GM19239 (cell line): Measurements from ENCODE around the gene EPG5.
"Not testable (repeated sequence)": the region's sequence is repeated elsewhere in the genome, so short reads cannot be mapped to it uniquely, and the experiment has no call there.

Experiments used
- DNase-seq: peaks from one replicate; pipeline ENCODE4 v3.0.0; 2011; ENCODE audit warnings: low spot score; ENCODE audit not compliant: insufficient read length
- FAIRE-seq: peaks from 2 replicates; lab custom pipeline; 2011; peaks lifted over from hg19 to GRCh38; lab: Jason Lieb, UNC

EPG5 gene

DNA sequence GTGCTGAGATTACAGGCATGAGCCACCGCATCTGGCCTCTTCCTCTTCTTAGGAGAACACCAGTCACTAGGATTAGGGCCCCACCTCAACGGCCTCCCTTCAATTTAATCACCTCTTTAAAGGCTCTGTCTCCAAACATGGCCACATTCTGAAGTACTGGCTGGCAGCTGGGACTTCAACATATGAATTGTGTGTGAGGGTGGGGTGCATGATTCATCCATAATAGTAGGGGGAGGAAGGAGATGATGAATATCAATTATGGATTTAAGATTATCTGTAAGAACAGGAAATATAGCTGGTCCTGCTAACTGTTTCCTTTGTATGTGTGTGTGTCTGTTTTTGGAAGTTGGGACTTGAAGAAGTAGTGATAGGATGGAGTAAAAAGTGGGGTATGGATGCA, 14.7 kb upstream of the EPG5 start:
- DNase-seq (no peak), FAIRE-seq (no peak)

DNA sequence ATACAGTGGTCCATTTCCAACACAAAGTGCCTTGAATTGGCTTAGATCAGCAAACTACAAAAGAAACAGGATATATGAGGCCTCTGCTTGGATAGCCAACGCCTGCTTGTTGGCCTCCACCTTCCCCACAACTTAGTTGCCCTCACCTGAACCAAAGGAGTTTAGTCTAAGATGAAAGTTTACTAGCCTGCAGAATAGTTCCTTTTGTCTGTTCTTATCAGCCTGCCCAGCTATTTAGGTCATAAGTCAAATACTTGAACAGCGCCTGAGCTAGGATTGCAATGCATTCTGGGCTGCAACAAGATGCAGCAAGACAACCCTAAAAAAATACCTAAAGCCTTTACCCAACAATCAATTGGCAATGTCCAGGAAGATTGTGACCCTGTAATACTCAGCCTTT, 13.1 kb upstream of the EPG5 start:
- DNase-seq: no peak
- no peak for FAIRE-seq

DNA sequence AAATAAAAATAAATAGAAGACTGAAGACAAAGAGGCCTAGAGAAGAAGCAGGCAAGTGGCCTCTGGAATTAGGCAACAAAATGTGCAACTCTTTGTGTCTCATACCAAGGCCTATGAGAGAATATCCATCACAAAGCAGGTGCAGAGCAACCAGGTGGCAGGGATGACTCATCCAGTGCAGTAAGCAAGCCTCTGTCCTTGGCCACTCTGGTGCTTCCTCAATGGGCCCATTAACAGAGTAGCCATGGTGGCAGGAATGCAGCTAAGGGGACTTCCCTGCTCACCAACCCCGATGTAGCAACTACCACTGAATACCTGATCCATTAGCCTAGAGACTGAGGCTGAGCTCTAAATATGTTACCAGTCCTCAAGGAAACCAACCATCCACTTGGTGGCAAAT, 11.0 kb upstream of the EPG5 start:
- FAIRE-seq (no peak), DNase-seq (no peak)

DNA sequence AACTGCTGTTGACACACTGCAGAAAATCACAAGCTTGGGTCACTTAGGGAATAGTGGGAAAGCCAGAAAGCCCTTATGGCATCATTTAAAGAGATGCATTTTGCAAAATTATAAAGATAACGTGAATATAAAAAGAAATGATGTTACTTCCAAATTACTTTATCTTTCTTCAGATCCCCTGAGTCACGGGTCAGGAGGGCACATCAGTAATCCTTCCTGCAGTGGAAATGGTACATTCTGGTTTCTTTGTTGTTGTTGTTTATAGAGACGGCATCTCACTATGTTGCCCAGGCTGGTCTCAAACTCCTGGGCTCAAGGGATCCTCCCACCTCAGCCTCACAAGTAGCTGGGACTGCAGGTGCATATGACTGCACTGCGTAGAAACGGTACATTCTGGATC, 9.8 kb upstream of the EPG5 start:
- no peak for FAIRE-seq

DNA sequence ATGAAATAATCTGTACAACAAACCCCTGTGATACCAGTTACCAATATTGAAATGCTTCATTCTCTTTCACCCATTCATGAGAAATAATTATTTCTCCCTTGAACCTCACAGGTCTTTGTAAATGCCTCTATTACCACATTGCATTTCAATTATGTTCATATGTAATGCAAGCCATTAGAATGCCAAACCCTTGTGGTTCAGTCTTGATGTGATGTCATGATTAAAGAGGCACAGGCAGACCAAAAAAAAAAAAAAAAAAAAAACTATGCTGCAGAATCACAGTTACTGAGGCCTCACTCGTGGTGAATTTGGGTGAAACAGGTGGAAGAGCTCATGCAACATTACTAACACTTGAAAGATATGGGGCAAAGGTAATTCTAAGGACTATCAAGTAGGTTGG, 9.4 kb upstream of the EPG5 start:
- no peak for FAIRE-seq
- no peak for DNase-seq

More for the DNA sequence above, 9.8 kb upstream of the EPG5 start:
- DNase-seq: no peak

DNA sequence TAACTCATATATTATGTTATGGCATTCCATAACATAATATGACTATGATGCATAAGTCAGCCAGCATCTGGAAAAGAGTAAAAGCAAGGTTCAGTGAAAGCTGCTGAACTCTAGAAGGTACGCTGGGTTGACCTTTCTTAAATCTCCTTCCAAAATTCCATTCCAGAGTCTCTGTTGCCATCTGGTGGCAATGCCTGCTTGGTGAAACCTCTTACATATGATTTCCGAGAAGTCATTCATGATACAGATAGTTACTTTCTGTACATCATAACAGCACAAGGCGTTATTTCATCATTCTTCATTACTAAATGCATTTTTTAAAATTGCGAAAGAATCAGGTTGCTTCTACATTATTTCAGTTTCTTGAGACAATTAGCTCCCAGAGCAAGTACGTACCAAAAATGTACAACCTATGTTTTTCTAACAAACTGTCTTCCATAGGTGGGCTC, 7.0 kb upstream of the EPG5 start:
- no peak for DNase-seq
- FAIRE-seq: peak; percentile 57

DNA sequence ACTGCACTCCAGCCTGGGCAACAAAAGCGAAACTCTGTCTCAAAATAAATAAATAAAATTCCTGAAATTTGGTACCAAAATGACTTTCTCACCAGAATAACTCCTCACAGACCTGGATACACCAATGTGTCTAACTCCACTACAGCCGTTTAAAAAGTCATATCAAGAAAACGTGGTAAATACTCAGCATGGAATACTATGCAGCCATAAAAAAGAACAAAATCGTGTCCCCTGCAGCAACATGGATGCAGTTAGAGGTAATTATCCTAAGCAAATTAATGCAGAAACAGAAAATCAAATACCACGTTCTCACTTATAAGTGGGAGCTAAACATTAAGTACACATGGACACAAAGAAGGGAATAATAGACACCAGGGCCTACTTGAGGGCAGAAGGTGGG, 2.2 kb downstream of the EPG5 start:
- not testable (repeated sequence) for DNase-seq, FAIRE-seq

DNA sequence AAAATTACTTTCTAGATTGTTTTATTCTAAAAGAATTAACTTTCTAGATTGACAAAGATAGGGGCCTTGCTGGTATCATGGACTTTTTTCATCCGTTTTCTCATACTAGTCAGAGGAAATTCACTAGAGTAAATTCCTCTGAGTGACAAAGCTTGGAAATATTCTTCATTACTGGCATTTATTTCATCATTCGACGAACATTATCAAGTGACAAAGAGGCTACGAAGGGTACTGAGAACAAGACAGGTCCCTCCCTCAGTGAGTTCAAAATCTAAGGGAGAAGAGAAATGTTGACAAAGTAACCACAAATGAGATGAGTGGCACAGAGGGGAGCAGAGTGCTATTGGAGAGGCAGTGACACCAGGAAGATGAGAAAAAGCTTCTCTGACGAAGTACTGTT, 4.3 kb downstream of the EPG5 start:
- FAIRE-seq (no peak), DNase-seq (no peak)

DNA sequence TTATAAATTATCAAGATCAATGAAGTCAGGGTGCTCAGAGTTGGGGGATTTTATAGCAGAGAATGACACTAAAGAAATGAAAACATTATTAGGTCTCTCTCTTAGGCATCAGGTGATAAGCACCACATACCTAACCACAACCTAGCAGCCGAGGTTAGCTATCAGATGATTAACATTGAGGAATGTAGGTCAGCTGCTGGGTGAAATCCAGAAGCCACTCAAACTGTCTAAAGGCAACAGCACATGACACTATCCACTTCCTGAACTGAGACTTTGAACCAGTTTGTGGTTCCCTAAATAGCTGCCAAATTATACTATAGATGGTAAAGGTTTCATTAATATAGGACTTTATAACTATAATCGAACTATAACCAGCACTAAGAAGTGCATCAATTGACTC, 4.7 kb downstream of the EPG5 start:
- FAIRE-seq (no peak), DNase-seq (no peak)

DNA sequence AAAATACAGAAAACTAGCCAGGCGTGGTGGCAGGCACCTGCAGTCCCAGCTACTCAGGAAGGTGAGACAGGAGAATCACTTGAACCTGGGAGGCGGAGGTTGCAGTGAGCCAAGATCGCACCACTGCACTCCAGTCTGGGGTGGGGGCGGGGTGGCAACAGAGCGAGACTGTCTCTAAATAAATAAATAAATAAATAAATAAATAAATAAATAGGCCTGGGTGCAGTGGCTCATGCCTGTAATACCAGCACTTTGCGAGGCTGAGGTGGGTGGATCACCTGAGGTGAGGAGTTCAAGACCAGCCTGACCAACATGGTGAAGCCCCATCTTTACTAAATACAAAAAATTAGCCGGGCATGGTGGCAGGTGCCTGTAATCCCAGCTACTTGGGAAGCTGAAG, 7.6 kb downstream of the EPG5 start:
- FAIRE-seq, DNase-seq: not testable (repeated sequence)

DNA sequence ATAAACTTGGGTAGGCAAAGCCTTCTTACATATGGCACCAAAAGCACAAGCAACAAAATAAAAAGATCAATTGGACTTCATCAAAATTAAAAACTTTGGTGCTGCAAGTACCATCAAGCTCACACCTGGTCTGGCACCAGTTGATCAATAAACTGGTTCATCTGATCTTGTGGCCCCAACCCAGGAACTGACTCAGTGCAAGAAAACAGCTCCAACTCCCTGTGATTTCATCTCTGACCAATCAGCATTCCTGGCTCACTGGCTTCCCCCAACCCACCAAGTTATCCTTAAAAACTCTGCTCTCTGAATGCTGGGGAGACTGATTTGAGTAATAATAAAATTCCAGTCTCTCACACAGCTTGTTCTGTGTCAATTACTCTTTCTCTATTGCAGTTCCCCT, 8.4 kb downstream of the EPG5 start:
- DNase-seq: no peak
- FAIRE-seq: no peak

DNA sequence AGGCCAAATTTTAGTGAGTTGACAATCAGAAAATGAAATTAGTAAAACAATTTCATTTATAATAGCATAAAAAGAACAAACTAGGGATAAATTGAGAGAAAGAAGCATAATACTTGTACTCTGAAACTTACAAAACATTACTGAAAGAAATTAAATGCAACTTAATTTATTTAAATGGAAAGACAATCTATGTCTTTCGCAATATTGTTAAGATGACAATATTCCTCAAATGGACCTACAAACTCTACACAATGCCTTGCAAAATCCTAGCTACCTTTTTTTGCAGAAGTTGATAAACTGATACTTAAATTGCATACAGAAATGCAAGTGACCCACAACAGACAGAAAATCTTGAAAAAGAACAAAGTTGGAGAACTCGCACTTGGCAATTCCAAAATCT, 9.1 kb downstream of the EPG5 start:
- no peak for DNase-seq
- no peak for FAIRE-seq

DNA sequence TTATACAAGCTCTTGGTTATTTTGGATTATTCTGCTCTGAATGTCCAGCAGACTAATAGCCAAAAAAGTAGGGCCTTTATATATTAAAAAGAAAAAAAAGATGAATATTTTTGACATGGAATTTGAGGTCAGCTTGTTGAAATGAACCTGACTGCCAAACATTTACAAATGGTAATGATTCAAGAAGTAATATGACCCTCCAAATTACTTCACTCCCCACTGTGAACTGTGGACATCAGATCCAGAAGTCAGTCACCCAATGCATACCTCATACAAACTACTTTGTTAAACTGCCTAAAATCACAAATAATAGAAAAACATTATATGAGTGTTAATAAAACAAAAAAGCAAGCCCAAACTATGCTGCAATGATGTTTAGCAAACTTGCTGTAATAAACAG, 10.0 kb downstream of the EPG5 start:
- no peak for DNase-seq
- no peak for FAIRE-seq

DNA sequence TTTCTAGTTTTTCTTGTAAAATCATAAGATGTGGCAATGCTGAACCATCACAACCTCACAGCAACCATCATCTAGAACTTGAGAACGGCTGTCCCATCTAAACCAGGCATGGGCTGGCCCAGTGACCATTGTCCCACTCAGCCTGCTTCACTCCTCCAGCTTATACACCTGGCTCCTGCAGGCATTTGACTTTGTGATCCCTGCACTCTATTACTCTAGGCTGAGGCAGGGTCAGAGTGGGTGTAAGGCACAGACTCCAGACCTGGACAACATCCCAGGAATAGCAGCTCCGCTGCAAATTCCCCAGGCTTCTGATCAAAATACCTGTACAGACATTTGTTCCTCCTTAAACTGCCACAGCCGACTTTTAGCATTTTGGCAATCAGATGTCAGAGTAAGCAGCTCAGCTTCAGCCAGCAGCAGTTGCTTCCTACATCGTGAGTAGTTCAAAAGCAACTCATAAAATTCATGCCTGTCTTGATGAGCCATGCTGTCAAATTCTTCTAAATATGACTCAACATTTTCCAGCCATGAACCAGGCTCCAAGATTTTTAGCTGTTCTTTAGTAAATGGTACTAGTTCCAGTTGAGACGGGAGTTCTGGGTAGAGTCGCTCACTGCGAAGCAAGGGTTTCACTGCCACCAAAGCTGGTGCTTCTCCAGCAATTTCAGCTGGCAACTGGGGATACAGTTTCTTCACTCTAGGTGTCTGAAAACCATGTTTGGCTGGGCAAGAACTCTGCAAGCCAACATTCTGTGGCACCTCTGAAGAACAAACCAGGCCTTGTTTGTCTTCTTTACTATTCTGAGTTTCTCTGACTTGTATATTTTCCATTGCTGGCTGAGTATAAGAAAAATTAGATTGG, 12.8 kb downstream of the EPG5 start:
- no peak for DNase-seq

DNA sequence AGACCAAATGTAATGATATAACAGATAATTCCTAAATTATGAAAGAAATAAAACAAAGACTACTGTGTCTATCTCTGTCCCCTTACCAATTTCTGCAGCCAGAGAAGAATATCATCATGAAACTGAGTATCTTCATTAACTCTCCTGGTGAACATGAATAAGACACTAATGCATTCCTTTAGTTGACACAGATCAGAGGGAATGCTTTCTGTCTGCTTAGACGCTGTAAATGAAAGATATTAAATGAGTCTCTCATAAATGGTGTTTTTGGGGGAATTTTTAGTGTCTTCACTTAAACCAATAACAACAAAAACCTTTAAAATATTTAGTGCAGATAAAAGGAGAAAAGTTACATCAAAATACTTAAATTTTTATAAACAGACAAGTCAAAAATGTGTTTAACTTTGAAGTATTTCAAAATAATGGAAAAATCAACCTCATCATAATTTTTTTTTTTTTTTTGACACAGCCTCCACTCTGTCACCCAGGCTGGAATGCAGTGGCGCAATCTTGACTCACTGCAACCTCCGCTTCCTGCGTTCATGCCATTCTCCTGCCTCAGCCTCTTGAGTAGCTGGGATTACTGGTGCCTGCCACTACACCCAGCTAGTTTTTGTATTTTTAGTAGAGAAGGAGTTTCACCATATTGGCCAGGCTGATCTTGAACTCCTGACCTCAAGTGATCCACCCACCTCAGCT, 16.0 kb downstream of the EPG5 start:
- no peak for FAIRE-seq
- DNase-seq: no peak

More for the DNA sequence above, 12.8 kb downstream of the EPG5 start:
- FAIRE-seq: no peak

DNA sequence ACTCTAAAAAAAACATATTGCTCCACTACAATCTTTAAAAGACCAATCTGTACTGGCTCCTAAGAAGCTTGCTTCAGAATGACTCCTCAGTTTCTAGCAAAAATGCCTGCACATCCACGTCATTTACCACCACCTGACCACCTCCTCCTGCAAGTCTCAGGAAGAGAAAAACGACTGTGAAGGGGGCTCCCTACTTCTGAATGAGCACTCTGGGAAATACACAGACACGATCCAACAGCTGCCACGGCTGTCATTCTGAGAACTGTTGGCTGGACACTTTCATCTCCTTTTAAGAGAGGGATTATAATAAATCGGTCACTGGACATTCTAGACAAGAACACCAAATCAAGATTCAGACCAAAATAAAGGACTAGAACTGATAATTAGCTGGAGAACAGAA, 21.5 kb downstream of the EPG5 start:
- FAIRE-seq (no peak), DNase-seq (no peak)

DNA sequence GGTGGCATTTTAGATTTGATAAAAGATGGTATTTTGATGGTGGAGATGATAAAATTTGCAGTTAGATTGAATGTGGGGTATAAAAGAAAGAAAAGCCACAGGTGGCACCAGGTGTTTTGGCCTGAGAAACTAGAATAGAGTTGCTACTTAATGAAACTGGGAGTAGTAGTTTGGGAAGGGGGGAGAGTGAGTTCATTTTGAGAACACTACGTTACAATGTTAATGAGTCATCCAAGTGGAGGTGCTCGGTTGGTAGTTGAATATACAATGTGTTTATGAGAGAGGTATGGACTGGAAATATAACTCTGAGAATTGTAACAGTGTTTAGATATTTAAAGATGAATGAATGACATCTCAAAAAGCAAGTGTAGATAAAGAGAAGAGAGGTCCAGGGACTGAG, 26.4 kb downstream of the EPG5 start:
- DNase-seq (no peak), FAIRE-seq (peak; percentile 47)

DNA sequence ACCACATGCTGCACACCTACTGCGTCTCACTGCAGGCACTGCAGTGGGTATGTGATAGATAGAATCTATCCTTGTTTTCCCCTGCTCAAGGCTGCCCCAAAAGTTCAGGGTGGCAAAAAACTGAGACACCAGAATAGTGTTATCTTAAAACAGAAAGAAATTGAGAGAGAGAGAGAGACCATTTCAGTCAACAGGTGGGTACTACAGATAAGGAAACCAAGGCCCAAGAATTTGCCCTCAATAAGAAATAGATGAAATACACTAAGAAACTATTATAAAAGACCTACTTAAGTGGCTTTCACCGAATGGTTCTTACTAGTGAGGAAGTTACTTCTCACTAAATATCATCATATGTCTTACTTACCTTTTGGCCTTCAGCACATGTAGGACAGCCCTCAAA, 27.9 kb downstream of the EPG5 start:
- DNase-seq (no peak), FAIRE-seq (no peak)

DNA sequence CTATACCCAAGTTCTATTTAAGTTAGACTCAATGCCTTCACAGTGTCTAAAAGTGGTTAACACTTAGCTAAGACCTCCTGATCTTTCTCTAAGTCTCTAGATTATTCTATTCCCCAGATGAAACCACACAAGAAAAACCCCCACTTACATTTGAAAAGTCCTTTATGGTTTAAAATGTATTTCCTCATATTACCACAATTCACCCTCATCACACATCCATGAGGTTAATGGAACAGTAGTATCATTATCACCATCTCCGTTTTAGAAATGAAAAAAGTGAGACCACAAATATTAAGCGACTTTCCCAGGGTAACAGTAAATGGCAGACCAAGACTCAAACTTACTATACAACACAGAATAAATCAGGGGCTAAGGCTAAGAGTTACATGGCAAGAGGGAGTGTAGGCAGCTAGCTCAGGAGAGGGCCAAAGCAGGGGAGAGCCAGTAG, 28.6 kb downstream of the EPG5 start:
- no peak for DNase-seq
- peak; percentile 66 for FAIRE-seq

DNA sequence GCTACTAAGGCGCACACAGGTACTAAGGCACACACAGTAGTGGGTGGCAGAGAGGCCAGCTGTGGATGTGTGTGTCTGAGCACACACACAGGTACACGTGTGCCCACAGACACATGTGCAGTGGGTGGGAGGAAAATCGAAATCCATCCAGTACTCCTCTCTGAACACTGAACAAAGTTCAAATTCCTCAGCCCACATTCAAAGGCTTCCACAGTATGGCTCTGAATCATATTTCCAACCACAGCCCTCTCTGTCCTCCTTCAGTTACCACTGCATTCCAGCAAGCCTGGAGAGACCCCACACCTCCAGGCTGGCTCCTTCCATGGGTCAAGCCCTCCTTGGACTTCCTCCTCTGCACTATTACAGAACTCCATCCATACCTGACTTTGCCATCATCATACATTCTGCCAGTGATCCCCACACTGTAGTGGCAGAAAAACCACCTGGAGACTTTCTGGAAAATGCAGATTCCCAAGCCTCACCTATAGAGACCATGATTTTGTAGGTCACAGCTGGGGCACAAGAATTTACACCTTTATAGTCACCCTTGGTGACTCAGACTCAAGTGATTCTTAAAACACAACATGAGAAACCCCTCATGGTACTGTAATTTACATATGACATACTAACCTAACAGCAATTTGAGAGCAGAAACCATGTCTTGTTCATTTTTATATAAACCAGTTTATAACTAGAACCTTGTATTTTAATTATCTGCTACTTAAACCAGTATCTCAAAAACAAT, 31.4 kb downstream of the EPG5 start:
- FAIRE-seq (no peak), DNase-seq (no peak)

DNA sequence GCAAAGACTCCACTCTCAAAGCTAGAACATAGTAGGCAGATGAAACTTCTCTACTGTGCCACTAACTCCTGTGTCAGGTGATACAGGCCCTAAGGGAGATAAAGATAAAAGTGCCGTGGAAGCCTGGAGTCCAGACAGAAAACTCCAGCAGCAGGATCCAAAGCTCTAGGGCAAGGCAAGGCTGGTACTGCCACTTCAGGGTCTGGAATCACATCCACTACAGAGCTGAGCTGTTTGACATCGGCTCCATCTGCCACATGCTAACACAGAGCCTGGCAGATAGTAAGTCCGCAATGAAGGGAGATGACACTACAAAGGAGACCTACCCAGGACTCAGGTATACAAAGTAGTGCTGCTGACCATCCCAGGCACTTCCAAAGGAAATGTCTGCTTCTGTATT, 34.4 kb downstream of the EPG5 start:
- FAIRE-seq (no peak), DNase-seq (no peak)
